ENCODE data around the gene EFHC1.

EFHC1 gene

GRCh38 chr6:52560462-52560861 is 140.3 kb downstream of the EFHC1 start:
- no peak for DNase-seq

- no peak for DNase-seq
Measured at GRCh38 chr6:52562911-52563310, 142.8 kb downstream of the EFHC1 start.

GRCh38 chr6:52564856-52565255 is 144.7 kb downstream of the EFHC1 start:
- DNase-seq, result no peak

GRCh38 chr6:52566201-52566600 is 146.1 kb downstream of the EFHC1 start:
- no peak for DNase-seq

- no peak for DNase-seq
Measured at GRCh38 chr6:52566853-52567279, 146.7 kb downstream of the EFHC1 start.

GRCh38 chr6:52568320-52568719 is 148.2 kb downstream of the EFHC1 start:
- no peak for DNase-seq

- DNase-seq, result no peak
Measured at GRCh38 chr6:52570291-52570700, 150.2 kb downstream of the EFHC1 start.

GRCh38 chr6:52571099-52571755 is 151.1 kb downstream of the EFHC1 start:
- no peak for DNase-seq

- no peak for DNase-seq
Measured at GRCh38 chr6:52572536-52572935, 152.4 kb downstream of the EFHC1 start.

- no peak for DNase-seq
Measured at GRCh38 chr6:52573295-52573694, 153.2 kb downstream of the EFHC1 start.

Data from activated CD4-positive, alpha-beta T cell treated with anti-CD3 and anti-CD28 coated beads, Interleukin-2, amount 50 U/mL, for 1 hour (primary cell).